K562 (cell line): Measurements from ENCODE around the gene R3HDM1. TPM values are rescaled to one million over a fixed set of nuclear protein-coding genes. Genes with fewer than 3 reads are reported as not detected.
A peak's percentile ranks its signal among the peaks of the same experiment; 100 is the strongest.

Source experiments
- ELK3 ChIP-seq: fragments of 450-650 bp; formaldehyde crosslinking; IDR thresholded peaks from 2 replicates; pipeline ENCODE4 v1.4.0; 2020; ENCODE audit warnings: mild to moderate bottlenecking
- GTF2A2 ChIP-seq: IDR thresholded peaks from 2 replicates; pipeline ENCODE4 v1.6.1; 2016; ENCODE audit warnings: mild to moderate bottlenecking, missing genetic modification characterization, missing compliant biosample characterization
- HDGF ChIP-seq: fragments of 450-650 bp; IDR thresholded peaks from 2 replicates; pipeline ENCODE4 v1.6.1; 2016
- MBD2 ChIP-seq: sonication (generic); IDR thresholded peaks from 2 replicates; pipeline ENCODE4 v1.6.1; 2016; ENCODE audit warnings: low read depth, borderline replicate concordance
- NUFIP1 ChIP-seq: fragments of 450-650 bp; IDR thresholded peaks from 2 replicates; pipeline ENCODE4 v1.6.1; 2018; ENCODE audit not compliant: partially characterized antibody
- PBX2 ChIP-seq, 2 experiments: IDR thresholded peaks in 1 of 2; conservative IDR thresholded peaks in 1 of 2; 2 replicates each; pipeline ENCODE4 v1.6.1; 2016; ENCODE audit warnings: low read depth in 2 of 2, mild to moderate bottlenecking in 1 of 2, missing compliant biosample characterization in 1 of 2, missing genetic modification characterization in 1 of 2, moderate library complexity in 1 of 2
- POLR2G ChIP-seq: fragments of 200-400 bp; formaldehyde crosslinking; IDR thresholded peaks from 2 replicates; pipeline ENCODE4 v1.6.1; 2017; ENCODE audit warnings: low read depth, mild to moderate bottlenecking, antibody characterized with exemption, low read length, moderate library complexity
- SREBF2 ChIP-seq: sonication (generic); formaldehyde crosslinking; IDR thresholded peaks from 2 replicates; pipeline ENCODE4 v1.4.0; 2020; ENCODE audit warnings: mild to moderate bottlenecking, missing genetic modification reagents
- ZKSCAN1 ChIP-seq: fragments of 150-350 bp; IDR thresholded peaks from 2 replicates; pipeline ENCODE4 v1.6.1; 2016; ENCODE audit warnings: low read depth, low read length
- ZNF347 ChIP-seq: fragments of 450-650 bp; formaldehyde crosslinking; IDR thresholded peaks from 2 replicates; pipeline ENCODE4 v1.4.0; 2020; ENCODE audit warnings: low read depth, mild to moderate bottlenecking, moderate library complexity
- ZNF609 ChIP-seq: sonication (generic); formaldehyde crosslinking; IDR thresholded peaks from 2 replicates; pipeline ENCODE4 v1.8.1; 2023; ENCODE audit warnings: missing genetic modification reagents, mild to moderate bottlenecking, borderline replicate concordance
- ZNF699 ChIP-seq: fragments of 250-450 bp; sonication (Bioruptor Pico); IDR thresholded peaks from 2 replicates; pipeline ENCODE4 v1.8.0; 2021; ENCODE audit warnings: mild to moderate bottlenecking, moderate library complexity; ENCODE audit not compliant: insufficient replicate concordance
- ZNF77 ChIP-seq: fragments of 250-450 bp; sonication (Bioruptor Pico); IDR thresholded peaks from 2 replicates; pipeline ENCODE4 v1.5.0; 2020
- polyA plus RNA-seq, 8 experiments: library from polyadenylated mRNA; depleted of rRNA in 4 of 8; stranded (reverse) in 5 of 8; unstranded in 3 of 8; fragments of >200 nt; fragmentation: Nextera tagmentation in 2 of 8; fragmentation: Illumina TruSeq in 1 of 8; extraction: Ambion mirVana in 2 of 8; extraction: Trizol in 1 of 8; gene quantifications; 2 replicates each; pipeline versions ENCODE4 v1.2.1 to v1.2.3, GENCODE V29; 2011 to 2014; ENCODE audit warnings: inconsistent platforms in 1 of 8, missing spikeins in 1 of 8
- total RNA-seq, 7 experiments: library from RNA; depleted of rRNA in 6 of 7; stranded (reverse); fragments of >200 nt in 6 of 7; fragmentation: Illumina TruSeq in 2 of 7; extraction: Trizol in 2 of 7; gene quantifications; 2 replicates each; pipeline versions ENCODE4 v1.2.1 to v1.2.3, GENCODE V29; 2011 to 2021; ENCODE audit warnings: low replicate concordance in 1 of 7
- TF ChIP-seq, protein P1 (sequence below): sonication (generic); formaldehyde crosslinking; IDR thresholded peaks from 2 replicates; pipeline ENCODE4 v1.8.0; 2022; ENCODE audit warnings: missing genetic modification reagents, mild to moderate bottlenecking, borderline replicate concordance
- TF ChIP-seq, protein P2 (sequence below): sonication (generic); formaldehyde crosslinking; IDR thresholded peaks from 2 replicates; pipeline ENCODE4 v1.8.1; 2023; ENCODE audit warnings: mild to moderate bottlenecking, missing genetic modification reagents, moderate library complexity
- TF ChIP-seq, protein P3 (sequence below): fragments of 250-450 bp; sonication (Bioruptor Pico); IDR thresholded peaks from 2 replicates; pipeline ENCODE4 v1.4.0; 2020; ENCODE audit warnings: mild to moderate bottlenecking

Gene R3HDM1
- total and polyA plus RNA-seq, 9 of the 15 experiments (the other 6 are each of a cell fraction or from before 2014, with no cell fraction given): 12.4 to 89.4 (median 31.0) TPM

DNA sequence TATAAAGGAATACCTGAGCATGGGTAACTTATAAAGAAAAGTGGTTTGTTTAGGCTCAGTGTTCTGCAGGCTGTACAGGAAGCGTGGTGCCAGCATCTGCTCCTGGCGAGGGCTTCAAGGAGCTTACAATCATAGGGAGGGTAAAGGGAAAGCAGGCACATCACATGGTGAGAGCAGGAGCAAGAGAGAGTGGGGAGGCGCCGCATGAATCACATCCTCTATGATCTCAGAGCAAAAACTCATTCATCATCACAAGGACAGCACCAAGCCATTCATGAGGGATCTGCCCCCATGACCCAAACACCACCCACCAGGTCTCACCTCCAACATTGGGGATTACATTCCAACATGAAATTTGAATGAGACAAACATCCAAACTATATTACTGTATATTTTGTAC is 32.5 kb downstream of the R3HDM1 start (continued):
- TF ChIP-seq ZNF699 (CRISPR knock-in tag): no peak
- no peak for TF ChIP-seq ZKSCAN1
- TF ChIP-seq SREBF2 (CRISPR knock-in tag): no peak
- TF ChIP-seq, protein P1, sequence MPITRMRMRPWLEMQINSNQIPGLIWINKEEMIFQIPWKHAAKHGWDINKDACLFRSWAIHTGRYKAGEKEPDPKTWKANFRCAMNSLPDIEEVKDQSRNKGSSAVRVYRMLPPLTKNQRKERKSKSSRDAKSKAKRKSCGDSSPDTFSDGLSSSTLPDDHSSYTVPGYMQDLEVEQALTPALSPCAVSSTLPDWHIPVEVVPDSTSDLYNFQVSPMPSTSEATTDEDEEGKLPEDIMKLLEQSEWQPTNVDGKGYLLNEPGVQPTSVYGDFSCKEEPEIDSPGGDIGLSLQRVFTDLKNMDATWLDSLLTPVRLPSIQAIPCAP (CRISPR knock-in tag): no peak
- TF ChIP-seq ZNF347 (CRISPR knock-in tag): no peak
- TF ChIP-seq HDGF: no peak
- TF ChIP-seq NUFIP1: no peak
- no peak for TF ChIP-seq POLR2G
- TF ChIP-seq, protein P2, sequence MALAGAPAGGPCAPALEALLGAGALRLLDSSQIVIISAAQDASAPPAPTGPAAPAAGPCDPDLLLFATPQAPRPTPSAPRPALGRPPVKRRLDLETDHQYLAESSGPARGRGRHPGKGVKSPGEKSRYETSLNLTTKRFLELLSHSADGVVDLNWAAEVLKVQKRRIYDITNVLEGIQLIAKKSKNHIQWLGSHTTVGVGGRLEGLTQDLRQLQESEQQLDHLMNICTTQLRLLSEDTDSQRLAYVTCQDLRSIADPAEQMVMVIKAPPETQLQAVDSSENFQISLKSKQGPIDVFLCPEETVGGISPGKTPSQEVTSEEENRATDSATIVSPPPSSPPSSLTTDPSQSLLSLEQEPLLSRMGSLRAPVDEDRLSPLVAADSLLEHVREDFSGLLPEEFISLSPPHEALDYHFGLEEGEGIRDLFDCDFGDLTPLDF: no peak
- no peak for TF ChIP-seq GTF2A2 (tag)
- no peak for TF ChIP-seq PBX2 (CRISPR knock-in tag; IDR thresholded peaks at IDR 0.05; ENCODE audit: low read depth)
- TF ChIP-seq PBX2 (tag; conservative IDR thresholded peaks at IDR 0.05; ENCODE audit: low read depth): peak; percentile 38; the same call in 1 of the 2 replicates
- no peak for TF ChIP-seq ELK3 (CRISPR knock-in tag)
- TF ChIP-seq ZNF77: no peak
- TF ChIP-seq, protein P3, sequence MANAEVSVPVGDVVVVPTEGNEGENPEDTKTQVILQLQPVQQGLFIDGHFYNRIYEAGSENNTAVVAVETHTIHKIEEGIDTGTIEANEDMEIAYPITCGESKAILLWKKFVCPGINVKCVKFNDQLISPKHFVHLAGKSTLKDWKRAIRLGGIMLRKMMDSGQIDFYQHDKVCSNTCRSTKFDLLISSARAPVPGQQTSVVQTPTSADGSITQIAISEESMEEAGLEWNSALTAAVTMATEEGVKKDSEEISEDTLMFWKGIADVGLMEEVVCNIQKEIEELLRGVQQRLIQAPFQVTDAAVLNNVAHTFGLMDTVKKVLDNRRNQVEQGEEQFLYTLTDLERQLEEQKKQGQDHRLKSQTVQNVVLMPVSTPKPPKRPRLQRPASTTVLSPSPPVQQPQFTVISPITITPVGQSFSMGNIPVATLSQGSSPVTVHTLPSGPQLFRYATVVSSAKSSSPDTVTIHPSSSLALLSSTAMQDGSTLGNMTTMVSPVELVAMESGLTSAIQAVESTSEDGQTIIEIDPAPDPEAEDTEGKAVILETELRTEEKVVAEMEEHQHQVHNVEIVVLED (CRISPR knock-in tag): no peak
- no peak for TF ChIP-seq MBD2
- no peak for TF ChIP-seq ZNF609
